Measurements from ENCODE around the gene PHKB.

- TF ChIP-seq EZH2 (IDR thresholded peaks at IDR 0.05; ENCODE audit: insufficient read depth, low read length) (no peak), CTCF (IDR thresholded peaks at IDR 0.05; ENCODE audit: insufficient read depth, low read depth, low read length) (no peak)
These were observed 6.4 kb downstream of the PHKB start for GRCh38 chr16:47467501-47467900.
